ENCODE data around the gene WBP4.

Gene WBP4

GRCh38 chr13:41049480-41050440 lies 11.5 kb upstream of the WBP4 start:
- no peak for DNase-seq

- DNase-seq, result no peak
These were observed 8.9 kb upstream of the WBP4 start for GRCh38 chr13:41052441-41052840.

GRCh38 chr13:41053384-41053826 lies 7.9 kb upstream of the WBP4 start:
- DNase-seq, result peak; percentile 38

GRCh38 chr13:41054212-41054877 lies 7.0 kb upstream of the WBP4 start:
- peak; percentile 55 for DNase-seq

- DNase-seq, result no peak
These were observed 6.2 kb upstream of the WBP4 start for GRCh38 chr13:41054919-41055619.

- no peak for DNase-seq
These were observed 5.1 kb upstream of the WBP4 start for GRCh38 chr13:41056194-41056593.

GRCh38 chr13:41056826-41057711 lies 4.2 kb upstream of the WBP4 start:
- no peak for DNase-seq

- DNase-seq, result no peak
These were observed 2.8 kb upstream of the WBP4 start for GRCh38 chr13:41058295-41059070.

- no peak for DNase-seq
These were observed 1.7 kb upstream of the WBP4 start for GRCh38 chr13:41059456-41060081.

- peak; percentile 86 for DNase-seq
These were observed 1.1 kb upstream of the WBP4 start for GRCh38 chr13:41060082-41060723.

GRCh38 chr13:41060724-41061074 lies 610 bp upstream of the WBP4 start:
- DNase-seq, result peak; percentile 86

- DNase-seq, result no peak
These were observed 867 bp downstream of the WBP4 start for GRCh38 chr13:41061914-41062837.

- no peak for DNase-seq
These were observed 3.2 kb downstream of the WBP4 start for GRCh38 chr13:41064493-41064892.

GRCh38 chr13:41065078-41065477 lies 3.8 kb downstream of the WBP4 start:
- no peak for DNase-seq

- no peak for DNase-seq
These were observed 13.2 kb downstream of the WBP4 start for GRCh38 chr13:41074523-41074922.

GRCh38 chr13:41075034-41075433 lies 13.7 kb downstream of the WBP4 start:
- DNase-seq, result no peak

GRCh38 chr13:41075485-41075884 lies 14.2 kb downstream of the WBP4 start:
- no peak for DNase-seq

GRCh38 chr13:41077475-41077874 lies 16.2 kb downstream of the WBP4 start:
- no peak for DNase-seq

- no peak for DNase-seq
These were observed 18.4 kb downstream of the WBP4 start for GRCh38 chr13:41079725-41080124.

Measured in KG1 (cell line).